Left colon (tissue), 2 donors: Measurements from ENCODE around the gene SPON1. TPM values are rescaled to one million over a fixed set of nuclear protein-coding genes. Genes with fewer than 3 reads are reported as not detected.
"Not testable (repeated sequence)": the region's sequence is repeated elsewhere in the genome, so short reads cannot be mapped to it uniquely, and the experiment has no call there.

Experiments
- ATAC-seq: fragments of 200-7000 bp; cut with Tn5 transposase; one replicate; pipeline ENCODE4 v1.9.1; 2020; ENCODE audit warnings: mild to moderate bottlenecking, moderate library complexity
- DNase-seq, 2 donors: peaks; one replicate each; pipeline ENCODE4 v3.0.0-alpha.2; 2020
- intact Hi-C, 2 donors: fragments of 100-400 bp; cut with DNase I in 1 of 2; cut with micrococcal nuclease in 1 of 2; formaldehyde crosslinking; loops; one replicate each; pipeline versions ENCODE4 v1.11.2 to v1.14.0; 2022; cut with DNase I, micrococcal nuclease
- total RNA-seq, 2 donors: library from RNA; stranded (reverse); fragmentation: NEBNext Ultra II Directional; extraction: Animal tissue kit (Norgen Biotek cat#: 25700); gene quantifications; one replicate each; pipeline ENCODE4 v1.2.1, GENCODE V29; 2021
- donor health status: DM: no; HTN: no; CAD: no.
- donor health status: DM: yes; HTN: yes; CAD: no.

Gene SPON1
- total RNA-seq, 2 donors from 2014 or later = 86.7 to 87.0 TPM

DNA sequence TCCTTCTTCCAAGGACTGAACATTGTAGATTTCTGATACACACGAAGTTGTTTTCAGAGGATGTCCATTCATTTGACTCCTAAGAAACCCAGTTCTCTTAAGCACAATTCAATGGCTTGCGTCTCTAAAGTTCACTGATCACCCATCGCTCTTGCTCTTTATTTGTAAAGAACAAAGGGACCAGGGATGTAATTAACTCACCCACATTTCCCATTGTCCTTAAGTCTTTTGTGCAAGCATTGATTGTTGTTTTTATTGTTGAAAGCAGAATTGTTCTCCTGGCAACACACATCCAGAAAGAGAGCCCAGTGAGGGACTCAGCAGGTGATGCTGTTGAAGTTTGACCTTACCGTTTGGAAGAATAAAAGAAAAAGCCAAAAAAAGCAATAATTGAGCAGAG, 59.2 kb downstream of the SPON1 start:
- ATAC-seq (no peak), DNase-seq (no peak)
- intact Hi-C loops = no loop called here

GRCh38 chr11:14022251-14022650, 59.7 kb downstream of the SPON1 start:
- ATAC-seq (no peak), DNase-seq (no peak)
- intact Hi-C loops = no loop called here

DNA sequence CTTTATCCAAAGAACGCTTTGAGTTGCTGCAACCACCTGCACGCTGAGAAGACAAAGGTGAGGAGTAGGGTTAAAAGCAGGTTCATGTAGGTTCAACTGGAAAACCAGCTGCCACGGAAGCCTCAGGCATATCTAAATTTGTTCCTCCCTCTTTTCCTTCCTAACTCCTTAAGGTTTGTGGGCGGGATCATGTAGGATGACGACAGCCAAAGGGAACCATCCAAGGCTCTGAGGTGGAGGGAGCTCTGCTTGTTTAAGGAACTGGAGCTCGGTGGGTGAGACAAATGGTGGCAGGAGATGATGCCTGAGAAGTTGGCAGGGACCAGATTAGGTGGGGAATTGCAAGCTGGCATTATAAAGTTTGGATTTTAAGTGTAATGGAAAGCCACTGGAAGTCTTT, 60.3 kb downstream of the SPON1 start:
- ATAC-seq (no peak), DNase-seq (no peak)
- intact Hi-C loops = no loop called here

- no peak for DNase-seq
- intact Hi-C loops = no loop called here
- ATAC-seq = no peak
Measured at GRCh38 chr11:14026961-14027360, 64.4 kb downstream of the SPON1 start.

- ATAC-seq = no peak
- no peak for DNase-seq
- intact Hi-C loops = no loop called here
Measured at GRCh38 chr11:14027525-14027924, 65.0 kb downstream of the SPON1 start.

GRCh38 chr11:14029440-14029839, 66.9 kb downstream of the SPON1 start:
- intact Hi-C loops = no loop called here
- ATAC-seq (peak; percentile 67), DNase-seq (peak; percentile 22 to 47)

DNA sequence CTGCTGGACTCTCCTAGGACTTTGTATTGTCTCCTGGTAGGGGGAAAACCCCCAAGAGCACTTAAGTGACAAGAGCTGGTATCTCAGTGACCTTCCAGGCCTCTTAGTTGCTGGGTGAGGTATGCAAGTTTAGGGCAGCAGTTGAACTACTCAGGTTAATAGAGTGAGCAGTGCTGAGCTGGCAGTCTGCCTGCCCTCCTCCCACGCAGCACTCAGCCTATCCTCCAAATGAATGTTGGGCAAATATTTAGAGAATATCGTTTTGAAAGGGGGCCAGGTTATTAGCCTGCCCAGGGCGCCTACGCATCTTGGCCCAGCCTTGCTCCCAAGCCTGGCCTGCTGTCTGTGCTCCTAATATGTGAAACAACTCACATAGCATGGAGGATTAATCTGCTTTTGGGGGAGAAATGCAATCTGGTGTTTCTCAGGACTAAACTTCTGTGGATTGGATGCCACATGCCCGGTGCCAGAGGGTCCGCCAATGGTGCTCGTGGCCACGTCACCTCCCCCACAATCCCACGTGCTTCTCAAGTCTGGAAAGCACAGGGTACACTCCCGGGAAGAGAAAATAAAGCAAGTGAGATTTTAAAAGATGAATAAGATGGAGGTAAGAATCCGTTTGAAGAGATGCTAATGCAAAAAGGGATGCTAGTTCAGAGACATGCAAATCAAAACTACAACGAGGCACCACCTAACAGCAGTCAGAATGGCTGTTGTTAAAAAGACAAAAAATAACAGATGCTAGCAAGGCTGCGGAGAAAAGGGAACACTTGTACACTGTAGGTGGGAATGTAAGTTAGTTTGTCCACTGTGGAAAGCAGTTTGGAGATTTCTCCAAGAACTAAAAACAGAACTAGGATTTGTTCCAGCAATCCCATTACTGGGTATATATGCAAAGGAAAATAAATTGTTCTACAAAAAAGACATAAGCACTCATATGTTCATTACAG, 67.7 kb downstream of the SPON1 start:
- DNase-seq = peak; percentile 67 to 68
- intact Hi-C loops = no loop called here
- peak; percentile 88 for ATAC-seq

DNA sequence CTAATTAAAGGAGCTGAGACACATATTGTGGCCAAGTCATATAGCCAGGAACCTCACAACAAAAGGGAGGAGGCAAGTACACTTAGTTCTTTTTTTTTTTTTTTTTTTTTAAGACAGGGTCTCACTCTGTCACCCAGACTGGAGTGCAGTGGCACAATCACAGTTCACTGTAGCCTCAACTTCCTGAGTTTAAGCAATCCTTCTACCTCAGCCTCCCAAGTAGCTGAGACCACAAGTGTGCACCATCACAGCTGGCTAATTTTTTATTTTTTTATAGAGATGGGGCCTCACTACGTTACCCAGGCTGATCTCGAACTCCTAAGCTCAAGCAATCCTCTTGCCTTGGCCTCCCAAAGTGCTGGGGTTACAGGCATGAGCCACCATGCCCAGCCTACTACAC, 73.0 kb downstream of the SPON1 start:
- DNase-seq, ATAC-seq, intact Hi-C loops: not testable (repeated sequence)

GRCh38 chr11:14036469-14036868, 73.9 kb downstream of the SPON1 start:
- DNase-seq (no peak), ATAC-seq (peak; percentile 82)
- intact Hi-C loops = no loop called here

DNA sequence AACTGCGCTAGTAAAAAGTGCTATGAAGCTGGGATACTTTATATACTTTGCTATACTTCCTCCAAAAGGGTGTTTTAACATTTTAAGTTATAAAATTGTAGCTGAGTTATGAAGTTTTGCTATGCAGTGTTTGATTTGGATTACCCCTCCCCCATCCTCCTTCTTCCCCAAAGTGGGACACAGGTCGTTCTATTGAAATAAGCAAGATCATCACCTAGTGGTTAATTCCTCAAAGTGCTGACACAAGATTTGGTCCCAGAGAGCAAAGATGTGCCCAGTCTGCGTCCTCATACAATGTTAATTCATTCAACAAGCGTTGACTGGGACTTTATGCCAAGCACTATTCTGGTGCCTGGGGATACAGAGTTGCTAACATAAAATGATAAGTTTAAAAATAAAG, 78.5 kb downstream of the SPON1 start:
- intact Hi-C loops = no loop called here
- DNase-seq (no peak), ATAC-seq (peak; percentile 69)

DNA sequence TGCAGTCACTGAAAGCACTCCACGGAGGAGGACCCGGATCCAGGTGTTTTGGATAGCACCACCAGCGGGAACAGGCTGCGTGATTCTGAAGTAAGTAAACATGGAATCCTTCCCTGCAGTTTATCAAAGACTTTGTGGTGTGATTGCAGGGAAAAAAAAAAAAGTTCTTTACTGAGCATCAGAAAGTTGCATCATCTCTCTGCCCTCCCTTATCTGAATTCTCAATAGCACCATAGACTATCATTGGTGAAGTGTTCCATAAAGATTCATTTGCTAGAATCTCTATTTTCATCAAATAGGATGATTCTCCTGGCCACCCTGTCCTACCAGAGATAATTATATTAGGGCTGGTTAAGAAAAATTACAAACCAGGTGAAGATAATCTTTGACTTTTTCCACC, 79.0 kb downstream of the SPON1 start:
- intact Hi-C loops = no loop called here
- no peak for ATAC-seq

DNA sequence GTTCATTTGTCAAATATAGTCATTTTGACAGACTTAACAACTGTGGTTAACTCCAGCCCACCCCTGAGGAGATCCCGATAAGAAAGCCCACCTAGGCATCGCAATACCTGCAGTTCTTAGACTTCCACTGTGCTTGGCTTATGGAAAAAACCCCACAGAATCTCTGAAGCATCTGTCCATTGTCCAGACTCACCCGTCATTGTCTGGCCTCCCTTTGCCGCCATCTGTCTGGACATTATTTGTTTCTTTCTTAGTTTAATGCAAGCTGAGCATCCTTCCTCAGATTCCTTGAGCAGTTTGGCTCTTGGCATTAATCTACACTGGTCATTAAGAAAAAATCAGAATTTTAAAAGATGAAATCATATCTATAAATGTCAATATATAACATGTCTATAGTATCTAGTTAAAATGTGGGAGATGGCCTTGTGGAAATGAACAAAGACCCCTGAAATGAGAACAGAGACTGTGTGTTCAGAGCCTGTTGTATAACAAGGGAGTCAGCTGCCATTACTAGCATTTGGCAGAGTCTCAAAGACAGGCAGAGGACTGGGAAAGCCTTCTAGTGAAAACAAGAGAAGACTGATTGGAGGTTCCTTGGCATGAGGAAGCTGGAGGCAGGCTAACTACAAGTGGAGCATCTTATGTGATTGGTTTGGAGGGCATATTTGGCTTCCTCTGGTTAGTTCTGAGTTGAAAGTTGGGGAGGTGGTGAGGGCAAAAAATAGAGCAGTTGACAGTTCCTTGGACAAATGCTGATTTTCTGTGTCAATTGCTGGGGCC, 80.4 kb downstream of the SPON1 start:
- ATAC-seq = no peak
- intact Hi-C loops = no loop called here
- no peak for DNase-seq

More for the DNA sequence above, 79.0 kb downstream of the SPON1 start:
- DNase-seq = no peak

- no peak for ATAC-seq
- no peak for DNase-seq
- intact Hi-C loops = no loop called here
Measured at GRCh38 chr11:14044916-14045315, 82.4 kb downstream of the SPON1 start.

- DNase-seq (no peak), ATAC-seq (no peak)
- intact Hi-C loops = no loop called here
Measured at GRCh38 chr11:14045417-14045816, 82.9 kb downstream of the SPON1 start.

DNA sequence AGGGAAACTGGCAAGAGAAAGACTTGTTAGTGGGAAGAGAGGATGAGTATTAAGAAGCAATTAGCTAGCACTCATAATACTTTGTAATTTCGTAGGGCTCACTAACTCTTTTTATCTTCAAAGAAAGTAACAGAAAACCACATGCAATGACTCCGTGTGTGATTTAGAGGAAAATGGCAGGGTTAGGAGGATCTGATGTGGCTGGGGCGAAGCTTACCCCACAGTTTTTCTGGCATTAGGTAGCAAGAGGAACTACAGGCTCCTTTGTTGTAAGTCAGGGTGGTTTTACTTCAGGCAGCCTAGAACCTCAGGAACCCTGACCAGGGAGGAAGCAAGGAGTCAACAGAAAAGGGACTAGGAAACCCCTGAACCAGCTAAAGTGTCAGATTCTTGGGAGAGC, 89.7 kb downstream of the SPON1 start:
- ATAC-seq (no peak), DNase-seq (no peak)
- intact Hi-C loops = no loop called here

GRCh38 chr11:14054116-14055107, 91.9 kb downstream of the SPON1 start:
- ATAC-seq (peak; percentile 69), DNase-seq (no peak)
- intact Hi-C loops = no loop called here

GRCh38 chr11:14055936-14056335, 93.4 kb downstream of the SPON1 start:
- ATAC-seq (no peak), DNase-seq (no peak)
- intact Hi-C loops = no loop called here

GRCh38 chr11:14058061-14058460, 95.5 kb downstream of the SPON1 start:
- ATAC-seq (no peak), DNase-seq (no peak)
- intact Hi-C loops = no loop called here

DNA sequence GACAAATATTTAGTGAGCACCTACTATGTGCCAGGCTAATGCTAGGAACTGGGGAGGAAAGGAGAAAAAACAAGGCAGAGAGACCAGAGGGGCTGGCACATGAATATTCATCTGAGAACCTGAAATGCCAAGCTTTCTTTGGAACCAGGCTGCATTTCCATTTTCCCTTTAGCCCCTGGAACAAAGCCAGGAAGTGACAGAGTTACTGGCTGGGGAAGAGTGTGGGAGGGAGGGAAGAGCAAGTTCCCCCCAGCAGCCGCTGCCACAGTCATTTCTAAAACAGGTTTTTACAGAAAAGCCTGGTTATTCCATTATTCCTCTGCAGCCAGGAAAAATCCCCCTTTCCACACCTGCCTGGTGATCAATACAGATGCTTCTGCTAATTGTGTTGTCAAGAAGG, 97.0 kb downstream of the SPON1 start:
- no peak for DNase-seq
- intact Hi-C loops = no loop called here
- ATAC-seq = no peak
